C4-2B (cell line): Measurements from ENCODE around the gene ICOS.
"Not testable (repeated sequence)": the region's sequence is repeated elsewhere in the genome, so short reads cannot be mapped to it uniquely, and the experiment has no call there.

Experiments
- H3K27ac ChIP-seq: fragments of 450-650 bp; 2 replicates; pipeline ENCODE4 v1.5.1; 2017
- ZFX ChIP-seq: fragments of 450-650 bp; IDR thresholded peaks from 2 replicates; pipeline ENCODE4 v1.6.1; 2017
- TF ChIP-seq, protein P1 (sequence below): fragments of 450-650 bp; conservative IDR thresholded peaks from 2 replicates; pipeline ENCODE4 v1.5.1; 2017; ENCODE audit warnings: mild to moderate bottlenecking

ICOS gene

DNA sequence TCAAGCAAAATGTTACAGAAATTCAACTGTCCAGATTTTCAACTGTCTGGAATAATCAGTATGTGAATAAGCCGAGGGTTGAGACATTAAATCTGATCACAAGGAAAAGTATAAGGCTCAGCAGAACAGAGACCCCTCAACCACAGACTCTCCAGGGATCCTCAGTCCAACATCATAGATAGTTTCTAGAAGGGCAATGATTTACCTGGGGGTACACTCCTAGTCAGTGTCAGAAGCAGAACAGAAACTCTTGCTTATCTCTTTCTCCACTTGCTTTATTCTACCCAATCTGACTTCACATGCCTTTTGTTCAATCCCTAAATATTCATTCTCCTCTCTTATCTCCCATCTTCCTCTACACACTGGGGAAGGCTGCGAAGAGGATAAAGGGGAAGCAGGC is 36.4 kb downstream of the ICOS start:
- no peak overlapping the region for H3K27ac ChIP-seq
- TF ChIP-seq, protein P1, sequence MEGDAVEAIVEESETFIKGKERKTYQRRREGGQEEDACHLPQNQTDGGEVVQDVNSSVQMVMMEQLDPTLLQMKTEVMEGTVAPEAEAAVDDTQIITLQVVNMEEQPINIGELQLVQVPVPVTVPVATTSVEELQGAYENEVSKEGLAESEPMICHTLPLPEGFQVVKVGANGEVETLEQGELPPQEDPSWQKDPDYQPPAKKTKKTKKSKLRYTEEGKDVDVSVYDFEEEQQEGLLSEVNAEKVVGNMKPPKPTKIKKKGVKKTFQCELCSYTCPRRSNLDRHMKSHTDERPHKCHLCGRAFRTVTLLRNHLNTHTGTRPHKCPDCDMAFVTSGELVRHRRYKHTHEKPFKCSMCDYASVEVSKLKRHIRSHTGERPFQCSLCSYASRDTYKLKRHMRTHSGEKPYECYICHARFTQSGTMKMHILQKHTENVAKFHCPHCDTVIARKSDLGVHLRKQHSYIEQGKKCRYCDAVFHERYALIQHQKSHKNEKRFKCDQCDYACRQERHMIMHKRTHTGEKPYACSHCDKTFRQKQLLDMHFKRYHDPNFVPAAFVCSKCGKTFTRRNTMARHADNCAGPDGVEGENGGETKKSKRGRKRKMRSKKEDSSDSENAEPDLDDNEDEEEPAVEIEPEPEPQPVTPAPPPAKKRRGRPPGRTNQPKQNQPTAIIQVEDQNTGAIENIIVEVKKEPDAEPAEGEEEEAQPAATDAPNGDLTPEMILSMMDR, result no peak
- no peak for TF ChIP-seq ZFX

DNA sequence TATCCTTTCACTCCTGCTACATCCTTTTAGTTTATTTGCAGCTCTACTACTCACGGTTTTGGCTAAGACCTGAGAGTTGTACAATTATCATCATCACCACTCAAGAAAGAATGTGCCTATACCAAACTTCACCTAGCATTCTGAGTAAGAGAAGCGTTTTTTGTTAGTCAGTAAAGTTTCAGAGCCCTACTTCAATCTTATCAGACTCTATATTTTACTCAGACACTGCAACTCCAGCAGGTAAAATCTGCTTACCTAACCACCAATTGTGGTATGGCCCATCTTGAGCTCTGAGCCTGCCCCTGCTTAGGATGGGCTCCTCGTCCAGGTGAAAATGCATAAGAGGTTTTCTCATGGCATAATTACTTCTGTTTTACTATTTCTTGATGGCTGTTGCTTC is 37.1 kb downstream of the ICOS start:
- TF ChIP-seq ZFX, result no peak
- TF ChIP-seq, protein P1, result no peak
- H3K27ac ChIP-seq, result no peak overlapping the region

DNA sequence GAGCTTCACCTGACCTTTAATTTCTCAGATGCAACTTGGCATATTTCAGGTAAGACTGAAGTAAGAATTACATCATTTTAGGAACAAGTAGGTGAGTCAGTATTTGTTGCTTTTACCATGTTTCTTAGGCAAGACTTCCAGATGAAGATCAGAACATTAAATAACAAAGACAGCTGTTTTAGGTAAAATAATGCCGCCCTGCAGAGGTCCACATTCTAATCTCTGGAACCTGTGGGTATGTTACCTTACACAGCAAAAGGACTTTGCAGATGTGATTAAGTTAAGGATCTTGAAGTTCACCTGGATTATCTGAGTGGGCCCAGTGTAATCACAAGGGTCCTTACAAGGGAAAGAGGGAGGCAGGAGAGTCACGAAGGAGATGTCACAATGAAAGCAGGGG is 39.3 kb downstream of the ICOS start:
- H3K27ac ChIP-seq, result no peak overlapping the region
- TF ChIP-seq, protein P1, result no peak
- no peak for TF ChIP-seq ZFX

DNA sequence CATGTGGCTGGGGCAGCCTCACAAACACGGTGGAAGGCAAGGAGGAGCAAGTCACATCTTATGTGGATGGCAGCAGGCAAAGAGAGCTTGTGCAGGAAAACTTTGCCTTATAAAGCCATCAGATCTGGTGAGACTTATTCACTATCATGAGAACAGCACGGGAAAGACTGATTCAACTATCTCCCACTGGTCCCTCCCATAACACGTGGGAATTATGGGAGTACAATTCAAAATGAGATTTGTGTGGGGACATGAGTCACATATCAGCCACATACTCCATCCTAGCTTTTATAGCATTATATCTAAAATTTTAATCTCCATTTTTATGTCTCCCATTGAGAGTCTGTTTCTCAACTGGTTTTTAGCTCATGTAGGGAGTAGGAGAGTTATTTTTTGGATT is 45.7 kb downstream of the ICOS start:
- H3K27ac ChIP-seq, result no peak overlapping the region
- TF ChIP-seq, protein P1, result no peak
- TF ChIP-seq ZFX, result no peak

DNA sequence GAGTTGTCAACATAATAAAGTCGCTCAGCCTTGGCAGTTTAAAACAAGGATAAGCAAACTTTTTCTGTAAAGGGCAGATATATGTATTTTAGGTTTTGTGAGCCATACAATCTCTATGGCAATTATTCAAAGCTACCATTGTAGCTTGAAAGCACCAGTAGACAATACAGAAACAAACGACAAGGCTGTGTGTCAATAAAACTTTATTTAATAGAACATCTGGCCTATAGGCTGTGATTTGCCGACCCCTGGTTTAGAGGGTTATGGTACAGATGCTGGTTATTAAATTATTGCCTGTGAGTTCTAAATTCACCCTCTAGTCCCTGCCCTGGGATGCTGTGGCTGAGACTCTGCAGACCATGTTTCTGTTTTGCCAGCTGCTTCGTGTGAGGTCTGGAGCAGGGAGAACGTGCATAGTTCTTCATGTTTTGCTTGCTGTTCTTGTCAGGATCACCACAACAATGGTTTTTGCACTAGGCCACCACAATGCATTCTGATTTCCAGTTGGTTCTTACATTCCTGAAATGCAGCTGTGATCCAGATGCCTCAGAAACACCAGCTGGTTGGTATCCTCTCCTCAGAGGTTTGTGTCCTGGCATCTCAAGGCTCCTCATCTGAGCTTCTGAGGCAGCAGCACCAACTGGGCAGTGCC is 46.6 kb downstream of the ICOS start:
- H3K27ac ChIP-seq, result no peak overlapping the region
- TF ChIP-seq ZFX, result no peak
- TF ChIP-seq, protein P1, result no peak

DNA sequence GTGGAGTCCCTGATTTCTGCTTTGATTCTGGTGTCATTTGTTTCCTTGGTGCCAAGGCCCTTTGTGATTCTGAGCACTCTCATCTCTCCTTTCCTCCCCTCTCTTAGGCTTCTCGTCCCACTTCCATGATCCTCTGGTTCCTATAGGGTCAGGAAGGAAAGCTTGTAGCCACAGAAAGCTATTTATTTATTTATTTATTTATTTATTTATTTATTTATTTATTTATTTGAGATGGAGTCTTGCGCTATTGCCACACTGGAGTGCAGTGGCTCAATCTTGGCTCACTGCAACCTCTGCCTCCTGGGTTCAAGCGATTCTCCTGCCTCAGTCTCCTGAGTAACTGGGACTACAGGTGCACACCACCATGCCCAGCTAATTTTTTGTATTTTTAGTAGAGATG is 49.4 kb downstream of the ICOS start:
- H3K27ac ChIP-seq, result not testable (repeated sequence)

DNA sequence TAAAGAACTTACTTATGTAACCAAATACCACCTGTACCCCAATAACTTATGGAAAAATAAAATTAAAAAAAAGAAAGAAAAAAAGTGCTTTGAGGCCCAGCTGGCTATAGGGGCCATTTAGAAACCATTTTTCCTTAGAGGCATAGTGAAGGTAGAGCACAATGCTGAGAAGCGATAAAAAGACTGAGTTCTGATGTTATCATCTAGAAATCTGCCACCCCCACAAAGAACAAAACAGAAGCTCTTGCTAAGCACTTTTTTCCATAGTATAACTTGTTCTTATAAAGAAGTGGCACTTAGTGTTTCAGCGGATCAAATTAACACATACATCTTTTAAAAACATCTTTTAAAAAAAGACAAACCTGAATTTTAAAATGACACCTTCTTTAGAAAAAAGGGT is 51.4 kb downstream of the ICOS start:
- no peak for TF ChIP-seq ZFX
- TF ChIP-seq, protein P1, result no peak
- no peak overlapping the region for H3K27ac ChIP-seq

DNA sequence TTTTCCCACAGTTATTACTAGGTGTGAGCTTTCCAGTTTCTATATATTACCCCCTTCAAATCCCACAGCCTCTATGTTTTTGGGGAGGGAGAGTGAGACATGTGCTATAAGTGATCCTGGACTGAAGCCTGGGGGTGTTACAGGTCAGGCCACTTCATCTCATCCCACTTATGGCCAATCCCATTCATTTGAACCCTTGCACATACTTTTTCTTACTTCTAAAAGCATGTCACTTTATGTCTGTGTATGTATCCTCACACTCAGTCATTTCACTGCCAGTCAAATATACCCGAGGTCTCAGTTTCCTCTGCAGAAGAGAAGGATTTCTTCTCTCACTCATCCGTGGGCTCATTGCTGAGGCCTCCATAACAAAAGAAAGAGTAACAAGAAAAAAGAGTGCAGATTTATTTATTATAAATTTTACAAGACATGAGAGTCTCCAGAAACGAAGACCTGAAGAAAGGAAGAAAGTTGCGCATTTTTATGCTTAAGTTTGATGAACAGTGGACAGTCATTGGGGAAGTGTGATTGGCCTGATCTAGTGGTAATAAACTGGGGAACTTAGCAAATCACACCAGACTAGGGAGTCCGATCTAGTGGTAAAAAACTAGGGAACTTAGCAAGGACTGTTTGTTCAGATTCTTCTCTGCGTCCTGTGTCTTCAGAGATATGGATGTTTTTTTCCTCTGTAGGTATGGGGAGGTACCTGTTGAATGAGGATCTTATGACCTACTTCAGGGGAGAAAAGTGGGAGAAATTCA is 52.1 kb downstream of the ICOS start:
- TF ChIP-seq, protein P1, result no peak
- no peak for TF ChIP-seq ZFX
- H3K27ac ChIP-seq, result no peak overlapping the region
